Peyer's patch (tissue), 4 donors: ENCODE data around the gene SOS2.

Source experiments
- POLR2A ChIP-seq, 2 donors: fragments of 450-650 bp; IDR thresholded peaks; one replicate each; pipeline ENCODE4 v1.5.1; 2017; ENCODE audit warnings: antibody characterized with exemption in 2 of 2, mild to moderate bottlenecking in 2 of 2, moderate library complexity in 2 of 2
- TF ChIP-seq, protein P1 (sequence below), 6 experiments: fragments of 450-650 bp in 4 of 6; fragments of 200-600 bp in 2 of 6; sonication (generic) in 1 of 6; IDR thresholded peaks; one replicate each; pipeline ENCODE4 v1.5.1; 2017 to 2019; ENCODE audit warnings: antibody characterized with exemption in 6 of 6, mild to moderate bottlenecking in 3 of 6, moderate library complexity in 1 of 6

GRCh38 chr14:50148799-50149198, 82.6 kb downstream of the SOS2 start:
- TF ChIP-seq, protein P1, sequence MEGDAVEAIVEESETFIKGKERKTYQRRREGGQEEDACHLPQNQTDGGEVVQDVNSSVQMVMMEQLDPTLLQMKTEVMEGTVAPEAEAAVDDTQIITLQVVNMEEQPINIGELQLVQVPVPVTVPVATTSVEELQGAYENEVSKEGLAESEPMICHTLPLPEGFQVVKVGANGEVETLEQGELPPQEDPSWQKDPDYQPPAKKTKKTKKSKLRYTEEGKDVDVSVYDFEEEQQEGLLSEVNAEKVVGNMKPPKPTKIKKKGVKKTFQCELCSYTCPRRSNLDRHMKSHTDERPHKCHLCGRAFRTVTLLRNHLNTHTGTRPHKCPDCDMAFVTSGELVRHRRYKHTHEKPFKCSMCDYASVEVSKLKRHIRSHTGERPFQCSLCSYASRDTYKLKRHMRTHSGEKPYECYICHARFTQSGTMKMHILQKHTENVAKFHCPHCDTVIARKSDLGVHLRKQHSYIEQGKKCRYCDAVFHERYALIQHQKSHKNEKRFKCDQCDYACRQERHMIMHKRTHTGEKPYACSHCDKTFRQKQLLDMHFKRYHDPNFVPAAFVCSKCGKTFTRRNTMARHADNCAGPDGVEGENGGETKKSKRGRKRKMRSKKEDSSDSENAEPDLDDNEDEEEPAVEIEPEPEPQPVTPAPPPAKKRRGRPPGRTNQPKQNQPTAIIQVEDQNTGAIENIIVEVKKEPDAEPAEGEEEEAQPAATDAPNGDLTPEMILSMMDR (IDR thresholded peaks at IDR 0.05) = no peak
- TF ChIP-seq POLR2A (IDR thresholded peaks at IDR 0.05) = no peak
